GM18867 (cell line): ENCODE results near the gene FSD1L.
A peak's percentile ranks its signal among the peaks of the same experiment; 100 is the strongest.

Source experiments
- ATAC-seq: cut with Tn5 transposase; IDR thresholded peaks from one replicate; pipeline ENCODE4 v1.9.1; 2021; ENCODE audit warnings: mild to moderate bottlenecking, moderate library complexity; ENCODE audit not compliant: unreplicated experiment

Gene FSD1L

GRCh38 chr9:105447814-105448812 is at the start of gene FSD1L:
FSD1L (plus strand) TSS chr9:105448034; CDS start chr9:105448221, 187 bp downstream.
- peak; percentile 93 for ATAC-seq

GRCh38 chr9:105399117-105399516 is 48.7 kb upstream of the FSD1L start:
- ATAC-seq = no peak

DNA sequence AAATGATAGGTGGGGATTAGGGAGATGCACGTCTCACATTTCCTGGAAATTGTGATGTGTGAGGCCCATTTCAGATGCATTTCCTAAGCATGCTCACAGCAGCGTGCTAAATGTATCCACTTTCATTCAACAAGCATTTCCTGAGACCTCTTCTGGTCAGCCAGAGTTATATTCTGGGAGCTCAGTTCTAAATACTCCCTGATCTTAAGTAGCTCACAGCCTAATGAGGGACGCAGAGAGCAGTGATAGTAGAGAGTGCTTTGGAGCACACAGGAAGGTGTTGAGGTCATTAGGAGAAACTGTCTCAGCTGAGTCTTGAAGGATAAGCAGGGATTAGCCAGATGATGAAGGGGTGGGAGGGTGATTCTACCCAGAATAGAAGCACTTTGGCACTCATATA is 46.2 kb upstream of the FSD1L start:
- no peak for ATAC-seq

- no peak for ATAC-seq
These were observed 44.1 kb upstream of the FSD1L start for GRCh38 chr9:105403552-105404248.

GRCh38 chr9:105405514-105406131 is 42.2 kb upstream of the FSD1L start:
- ATAC-seq = peak; percentile 96

DNA sequence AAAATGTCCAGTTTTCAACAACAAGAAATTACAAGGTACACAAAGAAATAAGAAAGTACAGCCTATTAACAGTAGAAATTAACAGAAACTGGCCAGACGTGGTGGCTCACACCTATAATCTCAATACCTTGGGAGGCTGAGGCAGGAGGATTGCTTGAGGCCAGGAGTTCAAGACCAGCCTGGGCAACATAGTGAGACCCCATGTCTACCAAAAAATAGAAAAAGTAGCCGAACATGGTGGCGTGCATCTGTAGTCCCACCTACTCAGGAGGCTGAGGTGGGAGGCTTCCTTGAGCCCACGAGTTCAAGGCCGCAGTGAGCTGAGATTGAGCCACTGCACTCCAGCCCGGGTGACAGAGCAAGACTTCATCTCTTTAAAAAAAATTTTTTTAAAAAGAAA is 41.5 kb upstream of the FSD1L start:
- no peak for ATAC-seq

GRCh38 chr9:105413525-105413924 is 34.3 kb upstream of the FSD1L start:
- no peak for ATAC-seq

GRCh38 chr9:105414947-105415661 is 32.7 kb upstream of the FSD1L start:
- no peak for ATAC-seq

DNA sequence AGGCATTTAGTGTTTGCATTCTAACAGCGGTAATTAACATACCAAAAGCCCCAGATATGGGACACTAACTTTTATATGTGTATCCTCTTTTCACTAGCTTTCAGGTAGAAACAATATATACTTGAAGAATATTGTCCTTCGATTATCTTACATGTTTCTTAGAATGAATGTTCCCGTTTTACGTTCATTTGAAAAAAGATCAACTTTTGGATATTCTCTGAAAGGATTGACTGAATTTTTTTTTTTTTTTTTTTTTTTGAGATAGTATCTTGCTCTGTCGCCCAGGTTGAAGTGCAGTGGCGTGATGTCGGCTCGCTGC is 32.2 kb upstream of the FSD1L start:
- ATAC-seq = no peak

GRCh38 chr9:105416840-105417239 is 31.0 kb upstream of the FSD1L start:
- peak; percentile 64 for ATAC-seq

DNA sequence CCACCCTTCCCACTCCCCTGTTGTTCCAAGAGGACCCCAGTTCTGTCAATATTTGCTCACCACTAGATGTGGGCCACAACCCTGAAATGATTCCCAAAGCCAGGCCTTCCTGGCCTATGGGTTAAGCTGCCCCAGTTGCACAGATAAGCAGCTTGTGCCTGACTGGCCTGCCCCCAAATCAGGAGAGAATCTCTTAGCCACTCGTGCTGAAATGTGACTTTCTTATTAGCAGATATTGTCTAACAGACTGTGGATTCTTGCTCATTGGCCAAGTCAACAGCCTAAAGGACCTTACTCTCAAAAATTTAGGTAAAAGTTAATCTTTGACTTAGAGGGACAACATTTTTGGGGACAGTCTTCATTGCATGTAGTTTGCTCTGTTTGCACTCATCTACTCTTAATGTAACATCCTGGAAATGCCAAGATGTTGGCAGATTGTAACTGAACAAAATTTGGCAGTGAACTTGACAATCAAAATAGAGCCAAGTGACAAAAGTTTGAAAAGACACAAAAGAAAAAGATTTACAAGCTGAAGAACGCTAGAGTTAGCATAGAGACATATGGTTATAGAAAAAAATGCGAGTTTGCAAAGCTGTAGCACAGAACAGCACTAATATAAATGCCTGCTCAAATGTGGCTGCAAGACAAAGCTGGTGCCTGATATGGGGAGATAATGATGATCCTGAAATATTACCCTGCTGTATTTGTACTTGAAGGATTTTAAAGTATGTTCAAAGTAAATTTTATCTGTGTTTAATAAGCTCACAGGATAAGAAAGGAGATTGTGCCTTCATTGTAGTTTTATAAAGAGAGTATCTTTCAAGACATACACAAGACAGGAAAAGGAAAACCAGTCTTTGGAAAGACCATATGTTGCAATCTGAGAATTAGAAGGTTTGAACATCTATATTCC is 29.0 kb upstream of the FSD1L start:
- no peak for ATAC-seq

DNA sequence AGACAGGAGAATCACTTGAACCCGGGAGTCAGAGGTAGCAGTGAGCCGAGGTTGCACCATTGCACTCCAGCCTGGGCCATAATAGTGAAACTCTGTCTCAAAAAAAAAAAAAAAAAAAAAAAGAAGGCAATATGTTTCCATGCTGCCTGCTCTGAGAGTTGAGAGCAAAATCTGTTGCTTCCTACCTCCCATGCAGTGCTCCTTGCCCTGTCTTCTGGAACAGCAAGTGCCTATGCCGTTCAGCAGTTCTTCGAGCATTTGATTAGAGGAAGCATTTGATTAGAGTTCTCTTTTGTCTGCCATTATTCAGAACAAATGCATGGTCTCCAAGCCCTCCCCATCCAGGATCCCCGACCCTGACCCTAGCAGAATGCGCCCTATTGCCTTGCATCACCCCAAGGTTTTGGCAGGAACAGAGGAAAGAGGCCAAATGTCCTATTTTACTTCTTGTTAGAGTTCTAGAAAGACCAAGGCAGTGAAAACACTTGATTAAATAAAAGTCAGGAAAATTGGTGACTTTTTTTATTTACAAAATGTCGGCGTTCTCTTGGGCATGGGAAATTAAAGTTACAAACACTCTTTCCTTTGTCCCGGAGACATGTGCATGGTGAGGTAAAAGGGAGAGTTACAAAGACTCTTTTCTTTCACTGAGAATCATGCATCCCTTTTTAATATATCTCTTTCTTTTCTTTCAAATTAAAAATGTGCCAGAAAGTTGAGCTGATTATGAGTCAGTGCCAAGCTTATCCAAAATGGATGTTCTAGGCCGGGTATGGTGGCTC is 27.8 kb upstream of the FSD1L start:
- ATAC-seq = no peak

DNA sequence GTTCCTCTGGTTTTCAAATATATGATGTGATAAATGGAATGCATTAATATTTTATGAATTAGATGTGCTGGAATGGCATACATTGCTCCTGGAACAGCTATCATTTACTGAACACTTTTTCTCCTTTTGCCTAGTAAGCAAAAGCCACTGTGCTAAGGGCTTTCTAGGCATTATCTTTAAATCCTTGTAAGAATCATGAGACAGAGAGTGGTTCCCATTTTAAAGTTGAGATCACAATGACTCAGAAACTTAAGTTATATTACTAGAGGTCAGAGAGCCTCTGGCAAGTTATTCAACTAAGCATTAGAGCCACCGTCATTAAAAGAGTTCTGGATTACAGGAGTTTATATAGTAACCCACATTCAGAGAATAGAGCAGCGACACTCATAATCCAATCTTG is 26.7 kb upstream of the FSD1L start:
- no peak for ATAC-seq

DNA sequence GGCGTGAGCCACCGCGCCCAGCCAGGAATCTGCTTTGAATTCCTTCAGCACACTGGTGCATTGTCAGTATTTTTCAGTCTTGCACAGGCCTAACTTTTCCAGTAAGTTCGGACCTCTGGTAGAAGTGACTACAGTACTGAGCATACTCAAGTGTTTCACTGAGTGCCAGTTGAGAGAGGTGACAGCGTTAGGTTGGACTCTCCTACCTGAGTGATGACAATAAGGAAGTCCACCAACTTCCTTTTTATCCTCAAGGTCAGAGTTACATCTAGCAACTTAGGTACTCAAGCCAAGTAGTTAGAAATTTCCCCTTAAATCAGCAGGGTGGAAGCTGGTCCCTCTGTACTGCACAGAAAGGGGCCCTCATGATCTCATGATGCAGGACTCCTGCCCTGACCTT is 26.0 kb upstream of the FSD1L start:
- ATAC-seq = no peak

DNA sequence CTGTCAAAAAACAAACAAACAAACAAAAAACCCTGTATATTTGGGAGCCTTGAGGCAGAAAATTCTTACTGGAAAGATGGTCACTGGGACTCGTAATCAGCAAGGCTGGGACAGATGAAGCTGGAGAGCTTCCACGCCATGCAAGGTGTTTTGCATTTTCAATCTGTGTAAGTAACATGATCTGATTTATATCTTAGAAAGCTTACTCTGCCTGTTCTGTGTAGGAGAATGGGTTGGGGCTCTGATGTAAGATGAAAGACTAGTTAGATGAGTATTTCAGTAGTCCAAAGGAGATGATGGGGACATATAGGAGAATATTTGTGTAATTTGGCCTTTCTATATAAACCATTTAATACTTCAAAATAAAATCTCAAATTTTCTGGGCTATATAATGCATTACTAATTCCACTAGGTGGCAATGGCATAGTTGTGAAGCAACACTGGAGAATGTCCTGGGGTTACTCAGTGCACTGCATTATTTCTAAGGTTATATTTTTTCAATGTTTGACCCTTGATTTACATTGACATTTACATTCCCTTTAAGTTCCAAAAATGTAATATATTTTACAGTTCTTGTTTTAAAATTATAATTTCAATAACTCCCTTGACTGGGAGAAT is 21.9 kb upstream of the FSD1L start:
- peak; percentile 67 for ATAC-seq

GRCh38 chr9:105426657-105427056 is 21.2 kb upstream of the FSD1L start:
- ATAC-seq = no peak

DNA sequence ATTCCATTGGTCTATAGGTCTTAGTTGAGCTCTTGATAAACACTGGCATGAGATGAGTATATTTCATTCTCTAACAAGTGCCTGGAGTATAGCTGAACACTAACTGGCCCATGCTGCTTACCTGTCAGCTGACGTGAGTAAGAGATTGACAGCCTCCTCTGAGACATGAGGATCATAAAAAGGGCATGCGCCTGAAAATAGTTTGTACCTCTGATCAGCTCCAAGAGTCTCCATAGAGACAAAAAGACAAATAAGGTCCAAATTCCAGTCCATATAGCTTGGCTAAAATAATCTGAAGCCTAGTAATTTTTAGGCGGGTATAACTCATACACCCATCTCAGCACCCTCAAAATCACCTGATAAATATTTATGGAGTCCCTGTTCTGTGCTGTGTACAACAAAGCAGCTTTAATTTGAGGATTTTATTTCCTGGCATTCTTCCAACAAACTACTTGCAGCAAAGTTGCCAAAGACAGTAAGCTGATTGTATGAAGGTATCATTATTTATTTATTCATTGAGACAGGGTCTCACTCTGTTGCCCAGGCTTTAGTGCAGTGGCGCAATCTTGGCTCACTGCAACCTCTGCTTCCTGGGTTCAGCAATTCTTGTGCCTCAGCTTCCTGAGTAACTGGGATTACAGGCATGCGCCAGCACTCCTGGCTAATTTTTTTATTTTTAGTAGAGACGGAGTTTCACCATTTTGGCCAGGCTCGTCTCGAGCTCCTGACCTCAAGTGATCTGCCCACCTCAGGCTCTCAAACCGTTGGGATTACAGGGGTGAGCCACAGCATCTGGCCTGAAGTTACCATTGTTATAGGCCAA is 16.2 kb upstream of the FSD1L start:
- no peak for ATAC-seq

DNA sequence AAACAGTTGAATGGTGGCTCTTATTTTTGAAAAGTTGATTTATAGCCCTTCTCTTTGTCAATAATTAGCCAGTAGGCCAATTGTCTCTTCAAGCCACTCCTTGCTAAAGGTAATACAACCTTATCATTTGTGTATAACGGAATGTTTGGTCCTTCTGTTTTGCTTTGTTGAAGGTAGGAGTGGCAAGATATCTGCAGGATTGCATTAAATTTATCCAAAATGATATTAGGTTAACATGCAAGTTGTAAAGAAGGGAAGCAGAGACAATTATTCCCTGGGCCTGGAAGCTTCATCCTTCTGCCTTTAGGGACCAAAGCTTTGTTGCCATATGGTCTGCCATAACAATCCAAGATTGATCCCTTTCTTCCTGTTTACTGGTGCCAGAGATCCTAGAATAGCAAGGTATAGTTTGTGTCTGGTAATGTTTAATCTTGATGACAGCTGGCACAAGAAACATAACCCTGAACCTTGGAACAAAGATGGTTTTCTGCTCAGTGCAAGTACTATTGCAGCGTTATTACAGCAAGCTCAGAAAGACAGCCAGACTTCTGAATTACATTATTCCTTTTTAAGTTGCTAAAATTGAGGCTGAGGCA is 15.5 kb upstream of the FSD1L start:
- no peak for ATAC-seq
